NCI-H187 (cell line): ENCODE data around the gene CEACAM1.
"Not testable (repeated sequence)": the region's sequence is repeated elsewhere in the genome, so short reads cannot be mapped to it uniquely, and the experiment has no call there.

ENCODE experiments used
- DNase-seq, 2 experiments: peaks; one replicate each; lab custom pipeline; 2025; lab: John Stamatoyannopoulos, UW

Gene CEACAM1

GRCh38 chr19:42474743-42475142 lies 53.5 kb downstream of the CEACAM1 start:
- no peak for DNase-seq

- DNase-seq, result no peak
These were observed 54.6 kb downstream of the CEACAM1 start for GRCh38 chr19:42473686-42474085.

- DNase-seq, result no peak
These were observed 55.7 kb downstream of the CEACAM1 start for GRCh38 chr19:42472402-42473147.

GRCh38 chr19:42471554-42472249 lies 56.6 kb downstream of the CEACAM1 start:
- no peak for DNase-seq

GRCh38 chr19:42469311-42470235 lies 58.7 kb downstream of the CEACAM1 start:
- no peak for DNase-seq

- DNase-seq, result no peak
These were observed 59.9 kb downstream of the CEACAM1 start for GRCh38 chr19:42468273-42468796.

GRCh38 chr19:42467183-42467760 lies 61.0 kb downstream of the CEACAM1 start:
- no peak for DNase-seq

- DNase-seq, result no peak
These were observed 61.6 kb downstream of the CEACAM1 start for GRCh38 chr19:42466521-42467182.

GRCh38 chr19:42465827-42466280 lies 62.4 kb downstream of the CEACAM1 start:
- no peak for DNase-seq

- DNase-seq, result no peak
These were observed 66.5 kb downstream of the CEACAM1 start for GRCh38 chr19:42461700-42462324.

GRCh38 chr19:42461231-42461630 lies 67.0 kb downstream of the CEACAM1 start:
- not testable (repeated sequence) for DNase-seq

GRCh38 chr19:42459926-42460325 lies 68.4 kb downstream of the CEACAM1 start:
- DNase-seq, result no peak
